GM12875 (cell line): ENCODE measurements around the gene DPYSL5.

Experiments
- H3K4me3 ChIP-seq: one replicate; pipeline ENCODE4 v1.5.1; 2011; ENCODE audit warnings: low read depth, low read length, control low read depth
- CTCF ChIP-seq: IDR thresholded peaks from 2 replicates; pipeline ENCODE4 v1.5.1; 2011; ENCODE audit warnings: low read depth, mild to moderate bottlenecking, control low read depth, inconsistent platforms, low read length, moderate library complexity, borderline replicate concordance; ENCODE audit not compliant: insufficient read depth

The DPYSL5 gene

GRCh38 chr2:26991717-26992116, 143.8 kb downstream of the DPYSL5 start:
- no peak for TF ChIP-seq CTCF
- H3K4me3 ChIP-seq: no peak overlapping the region

GRCh38 chr2:26993768-26994167, 145.8 kb downstream of the DPYSL5 start:
- TF ChIP-seq CTCF: no peak

GRCh38 chr2:26994983-26995382, 147.1 kb downstream of the DPYSL5 start:
- TF ChIP-seq CTCF: no peak
- H3K4me3 ChIP-seq: no peak overlapping the region

More at GRCh38 chr2:26993768-26994167, 145.8 kb downstream of the DPYSL5 start:
- H3K4me3 ChIP-seq: no peak overlapping the region

- no peak for TF ChIP-seq CTCF
- no peak overlapping the region for H3K4me3 ChIP-seq
Measured at GRCh38 chr2:26997394-26997793, 149.5 kb downstream of the DPYSL5 start.

GRCh38 chr2:26998323-26998722, 150.4 kb downstream of the DPYSL5 start:
- H3K4me3 ChIP-seq: no peak overlapping the region
- no peak for TF ChIP-seq CTCF
